ENCODE data around the gene LCE1B.

The LCE1B gene

GRCh38 chr1:152811671-152812070 lies at the start of gene LCE1B:
TSS of gene LCE1B (plus strand) at chr1:152811971. CDS start at chr1:152812447, 476 bp downstream.
- H3K4me3 ChIP-seq (replicated peaks in 1 of 2; ENCODE audit: low read depth in 2 of 2, low read length in 2 of 2), result no peak within 1 kb of the TSS
- DNase-seq (ENCODE audit: low read depth in 2 of 2), result no peak
- TF ChIP-seq CTCF (IDR thresholded peaks at IDR 0.05; ENCODE audit: low read depth, low read length), result no peak

GRCh38 chr1:152768847-152769533 lies 42.8 kb upstream of the LCE1B start:
- no peak for TF ChIP-seq CTCF (IDR thresholded peaks at IDR 0.05; ENCODE audit: low read depth, low read length)
- DNase-seq (ENCODE audit: low read depth in 2 of 2), result no peak
- H3K4me3 ChIP-seq (replicated peaks in 1 of 2; ENCODE audit: low read depth in 2 of 2, low read length in 2 of 2), result no peak overlapping the region

- DNase-seq (ENCODE audit: low read depth in 2 of 2), result no peak
- TF ChIP-seq CTCF (IDR thresholded peaks at IDR 0.05; ENCODE audit: low read depth, low read length), result no peak
These were observed 41.4 kb upstream of the LCE1B start for GRCh38 chr1:152770411-152770810.

GRCh38 chr1:152774875-152775274 lies 36.9 kb upstream of the LCE1B start, which contains the start of gene LCE1F:
TSS of gene LCE1F (plus strand) at chr1:152775140. CDS start at chr1:152776372, 1,232 bp downstream.
- no peak within 1 kb of the TSS for H3K4me3 ChIP-seq (replicated peaks in 1 of 2; ENCODE audit: low read depth in 2 of 2, low read length in 2 of 2)
- TF ChIP-seq CTCF (IDR thresholded peaks at IDR 0.05; ENCODE audit: low read depth, low read length), result no peak
- no peak for DNase-seq (ENCODE audit: low read depth in 2 of 2)

More at GRCh38 chr1:152770411-152770810, 41.4 kb upstream of the LCE1B start:
- H3K4me3 ChIP-seq (replicated peaks in 1 of 2; ENCODE audit: low read depth in 2 of 2, low read length in 2 of 2), result no peak overlapping the region

- no peak for TF ChIP-seq CTCF (IDR thresholded peaks at IDR 0.05; ENCODE audit: low read depth, low read length)
- no peak overlapping the region for H3K4me3 ChIP-seq (replicated peaks in 1 of 2; ENCODE audit: low read depth in 2 of 2, low read length in 2 of 2)
- no peak for DNase-seq (ENCODE audit: low read depth in 2 of 2)
These were observed 35.4 kb upstream of the LCE1B start for GRCh38 chr1:152776361-152776760.

GRCh38 chr1:152777510-152778137 lies 34.1 kb upstream of the LCE1B start:
- no peak for DNase-seq (ENCODE audit: low read depth in 2 of 2)
- TF ChIP-seq CTCF (IDR thresholded peaks at IDR 0.05; ENCODE audit: low read depth, low read length), result no peak
- no peak overlapping the region for H3K4me3 ChIP-seq (replicated peaks in 1 of 2; ENCODE audit: low read depth in 2 of 2, low read length in 2 of 2)
